NCI-H82 treated with DMSO at 0.1 percent for 48 hours (cell line): Measurements from ENCODE around the gene USP20.

Experiments used
- DNase-seq: peaks from one replicate; lab custom pipeline; 2025; ENCODE audit not compliant: unreplicated experiment; lab: John Stamatoyannopoulos, UW

Gene USP20

GRCh38 chr9:129874261-129875101, 39.2 kb downstream of the USP20 start:
- no peak for DNase-seq

- DNase-seq, result no peak
Measured at GRCh38 chr9:129875181-129875611, 39.9 kb downstream of the USP20 start.

- DNase-seq, result peak; percentile 59
Measured at GRCh38 chr9:129875687-129876395, 40.6 kb downstream of the USP20 start.

- DNase-seq, result no peak
Measured at GRCh38 chr9:129876815-129877214, 41.6 kb downstream of the USP20 start.

- DNase-seq, result no peak
Measured at GRCh38 chr9:129878291-129878690, 43.0 kb downstream of the USP20 start.

GRCh38 chr9:129879103-129879699, 43.9 kb downstream of the USP20 start:
- DNase-seq, result no peak

GRCh38 chr9:129879991-129880653, 44.9 kb downstream of the USP20 start:
- no peak for DNase-seq

- no peak for DNase-seq
Measured at GRCh38 chr9:129880654-129881546, 45.6 kb downstream of the USP20 start.

- DNase-seq, result no peak
Measured at GRCh38 chr9:129881547-129882324, 46.5 kb downstream of the USP20 start.

- DNase-seq, result peak; percentile 67
Measured at GRCh38 chr9:129884220-129885017, 49.2 kb downstream of the USP20 start.

GRCh38 chr9:129885018-129885669, 49.9 kb downstream of the USP20 start:
- no peak for DNase-seq

GRCh38 chr9:129885670-129886106, 50.4 kb downstream of the USP20 start:
- DNase-seq, result peak; percentile 27

GRCh38 chr9:129886226-129887174, 51.2 kb downstream of the USP20 start:
- no peak for DNase-seq

GRCh38 chr9:129887334-129888292, 52.4 kb downstream of the USP20 start:
- DNase-seq, result no peak

- no peak for DNase-seq
Measured at GRCh38 chr9:129888293-129889121, 53.2 kb downstream of the USP20 start.
